Fibroblast of skin of left quadriceps (primary cell): ENCODE measurements around the gene FBXW8.

Experiments
- DNase-seq, 2 experiments: peaks; one replicate each; pipeline ENCODE4 v3.0.0-alpha.2; 2013; ENCODE audit warnings: low read depth in 2 of 2

Gene FBXW8

DNA sequence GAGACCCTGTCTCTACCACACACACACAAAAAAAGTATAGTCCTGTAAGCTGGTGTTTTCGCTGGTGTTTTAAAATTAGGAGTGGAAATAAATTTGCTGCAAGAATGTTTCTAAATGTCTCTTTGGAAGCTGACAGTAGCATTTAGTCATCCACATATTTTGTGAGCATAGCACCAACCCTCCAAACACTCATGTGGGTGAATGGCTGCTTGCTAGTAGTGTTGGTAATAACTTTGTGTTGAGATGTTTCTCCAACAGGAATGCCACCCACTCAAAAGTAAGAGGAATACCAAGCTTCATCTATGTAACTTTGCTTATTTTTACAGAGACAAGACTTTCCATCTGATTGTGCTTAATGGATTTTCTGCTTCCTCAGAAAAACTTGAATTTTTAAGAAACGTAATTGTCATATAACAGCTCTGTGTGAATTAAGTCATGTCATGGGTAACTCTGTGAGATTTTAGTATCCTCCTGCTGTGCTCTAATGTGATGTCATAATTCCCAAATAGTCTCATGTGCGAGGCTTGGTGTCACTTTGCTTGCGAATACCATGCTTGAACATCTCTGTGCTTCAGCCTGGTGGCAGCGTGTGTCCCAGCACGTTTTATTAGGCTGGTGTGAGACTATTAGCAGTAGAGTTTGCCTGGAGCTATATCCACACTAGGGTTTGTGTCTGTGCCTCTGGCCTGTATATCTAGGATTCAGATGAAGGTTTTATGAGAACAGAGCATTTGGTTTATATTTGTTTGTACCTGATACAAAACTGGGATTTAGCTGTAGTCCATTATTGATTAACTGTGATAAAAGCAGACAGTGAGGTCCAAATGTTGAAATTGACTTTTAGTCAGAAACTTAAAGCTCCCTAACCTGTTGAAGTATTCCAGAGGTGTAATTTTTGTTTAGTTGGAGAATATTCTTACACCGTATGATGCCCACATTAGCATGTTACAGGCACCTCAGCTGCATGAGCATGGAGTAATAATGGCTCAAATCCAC, 80.5 kb downstream of the FBXW8 start:
- no peak for DNase-seq

GRCh38 chr12:116996093-116996492, 85.3 kb downstream of the FBXW8 start:
- no peak for DNase-seq

DNA sequence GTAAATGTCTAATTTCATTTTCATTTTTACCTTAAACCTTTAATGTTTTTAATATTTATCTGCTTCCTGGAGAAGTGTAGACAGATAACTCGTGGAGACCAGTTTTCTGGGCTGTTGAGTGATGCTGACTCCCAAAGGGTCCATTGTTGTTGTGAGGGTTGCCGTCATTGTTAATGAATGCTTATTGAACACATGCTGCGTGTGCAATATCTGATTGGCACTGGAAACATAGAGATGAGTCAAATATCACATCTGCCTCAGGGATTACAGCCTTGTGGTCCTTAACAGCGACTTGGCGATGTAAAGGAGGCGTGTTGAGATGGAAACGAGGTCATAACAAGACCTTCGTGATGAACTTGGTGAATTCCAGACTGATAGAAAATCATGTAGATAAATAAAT, 85.9 kb downstream of the FBXW8 start:
- no peak for DNase-seq

DNA sequence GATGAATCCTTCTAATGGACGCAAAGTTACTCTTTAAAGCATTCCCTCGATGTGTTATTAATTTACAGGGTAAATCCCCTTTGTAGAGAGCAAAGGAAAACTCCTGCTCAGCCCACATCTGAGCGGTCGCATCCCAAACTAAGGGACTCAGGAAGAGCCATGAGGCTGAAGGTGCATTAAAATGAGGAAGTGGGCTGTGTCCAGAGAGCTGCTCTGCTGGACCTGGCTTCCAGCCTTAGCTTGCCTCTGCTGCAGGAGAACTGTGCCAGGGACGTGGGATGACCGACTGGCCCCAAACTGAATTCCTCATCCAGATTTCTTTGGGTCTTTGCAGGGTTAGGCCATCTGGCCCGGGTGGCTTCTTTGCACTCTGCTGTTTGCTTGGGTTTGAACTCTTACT, 88.3 kb downstream of the FBXW8 start:
- DNase-seq: no peak

DNA sequence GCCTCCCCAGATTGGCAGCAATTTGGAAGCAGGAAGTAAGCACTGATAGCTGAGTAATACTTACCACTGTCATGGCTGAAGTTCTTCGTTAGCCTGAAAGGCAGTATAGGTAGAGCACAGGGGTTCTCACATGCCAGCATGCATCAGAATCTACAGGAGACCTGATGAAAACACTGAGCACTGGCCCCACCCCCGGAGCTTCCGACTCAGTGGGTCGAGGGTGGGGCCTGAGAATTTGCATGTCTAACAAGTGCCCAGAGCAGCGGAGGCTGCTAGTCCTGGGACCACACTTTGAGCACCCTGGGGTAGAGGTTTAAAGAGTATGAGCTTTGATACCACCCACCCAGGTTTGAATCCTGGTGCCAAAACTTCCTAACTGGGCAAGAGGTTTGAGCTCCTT, 89.6 kb downstream of the FBXW8 start:
- DNase-seq: no peak

GRCh38 chr12:117002051-117002817, 91.5 kb downstream of the FBXW8 start:
- DNase-seq: no peak

GRCh38 chr12:117003883-117004404, 93.2 kb downstream of the FBXW8 start:
- DNase-seq: no peak

DNA sequence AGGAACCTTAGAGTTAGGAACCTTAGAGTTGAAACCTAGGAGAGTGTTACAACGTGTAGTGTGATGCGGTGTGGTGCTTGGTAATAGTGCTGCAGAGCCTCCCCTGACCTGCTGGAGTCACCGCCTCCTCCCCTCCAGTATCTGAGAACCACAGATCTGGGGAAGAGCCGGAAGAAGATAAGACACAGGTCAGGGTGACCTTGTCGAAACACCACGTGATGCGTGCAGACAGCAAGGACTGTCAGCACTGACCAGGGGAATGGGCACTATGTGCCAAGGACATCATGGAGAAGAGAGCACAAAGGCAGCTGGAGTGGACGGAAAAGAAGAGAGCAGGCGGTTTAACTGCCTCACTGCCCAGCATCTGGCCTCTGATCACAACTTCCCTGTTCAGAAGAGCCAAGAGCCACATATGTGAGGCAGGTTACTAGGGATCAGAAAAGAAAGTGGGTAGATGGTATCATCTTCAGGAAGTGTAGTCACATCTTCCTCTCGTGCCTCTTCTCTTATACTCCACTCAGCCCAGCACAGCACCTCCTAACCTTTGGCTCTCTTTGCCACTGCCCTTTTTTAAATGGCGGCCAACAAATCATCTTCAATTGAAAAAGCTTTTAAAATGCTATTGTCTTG, 94.8 kb downstream of the FBXW8 start:
- DNase-seq: no peak

DNA sequence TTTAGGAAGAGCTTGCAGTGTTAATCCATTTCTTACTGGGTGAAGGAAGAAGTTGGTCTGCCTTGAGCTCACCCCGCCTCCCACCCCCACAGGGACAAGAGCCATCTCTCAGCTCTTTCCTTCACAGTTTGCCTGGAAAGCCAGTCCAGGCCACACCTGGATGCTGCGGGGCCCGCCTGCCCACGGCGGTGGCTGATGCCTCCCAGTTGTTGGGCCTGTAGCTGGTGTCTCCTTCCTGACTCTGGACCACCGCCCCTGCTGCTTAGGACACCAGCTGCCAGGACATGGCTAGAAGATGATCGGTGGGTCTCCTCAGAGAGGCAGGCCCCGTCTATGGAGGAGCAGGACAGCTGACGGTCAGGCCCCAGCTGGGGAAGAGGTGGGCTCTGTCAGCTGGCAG, 95.6 kb downstream of the FBXW8 start:
- DNase-seq: no peak

DNA sequence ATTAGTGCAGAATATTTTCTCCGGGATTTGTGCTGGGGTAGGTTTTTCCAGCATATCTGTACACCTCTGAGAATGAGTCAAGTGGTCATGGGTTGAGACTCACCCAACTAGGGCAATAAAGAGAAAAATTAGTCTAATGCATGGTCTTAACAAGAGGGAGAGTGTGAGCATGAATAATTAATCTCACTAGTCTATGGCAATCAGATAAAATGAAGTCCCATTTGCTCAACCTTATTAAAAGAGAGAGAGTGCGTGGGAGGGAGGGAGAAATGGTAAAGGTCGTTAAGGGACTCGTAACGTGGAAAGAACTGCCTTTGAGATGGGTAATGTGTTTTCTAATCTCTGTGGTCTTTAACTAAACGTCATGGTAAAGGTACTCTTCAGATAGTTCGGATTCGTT, 96.8 kb downstream of the FBXW8 start:
- DNase-seq: no peak

- no peak for DNase-seq
Measured at GRCh38 chr12:117009759-117010158, 99.0 kb downstream of the FBXW8 start.

DNA sequence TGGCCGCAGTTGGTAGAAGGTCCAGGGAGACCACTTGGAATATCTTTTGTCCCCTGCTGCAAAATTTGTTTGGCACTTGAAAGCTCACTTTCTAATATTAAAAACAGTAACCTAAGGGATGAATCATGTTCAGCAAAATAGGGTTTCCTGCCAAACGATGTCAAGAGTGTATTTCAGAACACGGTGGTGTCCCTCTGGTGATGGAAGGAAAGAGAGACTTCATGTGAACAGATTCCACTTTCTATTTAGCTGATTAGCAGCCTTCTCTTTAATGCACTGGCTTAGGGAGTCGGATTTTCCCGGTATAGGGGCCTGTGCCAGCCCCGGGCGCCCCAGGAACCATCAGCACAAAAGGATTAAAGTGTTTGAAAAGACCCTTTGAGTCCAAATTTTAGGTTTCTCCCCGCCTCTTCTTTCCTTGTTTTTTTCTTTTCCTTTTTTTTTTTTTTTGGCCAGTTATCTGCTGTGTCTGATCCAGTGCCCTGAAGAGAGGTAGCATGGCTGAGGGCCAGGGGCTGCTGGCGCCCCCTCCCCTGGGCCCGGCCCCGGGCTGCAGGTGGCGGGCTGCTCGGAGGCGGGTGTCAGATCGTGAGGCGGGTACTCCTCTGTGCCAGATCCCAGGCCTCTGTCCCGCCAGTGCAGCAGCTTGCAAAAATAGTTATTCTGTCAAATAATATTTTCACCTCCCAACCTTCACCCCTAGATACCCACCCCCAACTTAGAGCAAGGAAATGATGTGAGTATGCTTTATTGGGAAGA, 100.1 kb downstream of the FBXW8 start:
- DNase-seq: no peak

DNA sequence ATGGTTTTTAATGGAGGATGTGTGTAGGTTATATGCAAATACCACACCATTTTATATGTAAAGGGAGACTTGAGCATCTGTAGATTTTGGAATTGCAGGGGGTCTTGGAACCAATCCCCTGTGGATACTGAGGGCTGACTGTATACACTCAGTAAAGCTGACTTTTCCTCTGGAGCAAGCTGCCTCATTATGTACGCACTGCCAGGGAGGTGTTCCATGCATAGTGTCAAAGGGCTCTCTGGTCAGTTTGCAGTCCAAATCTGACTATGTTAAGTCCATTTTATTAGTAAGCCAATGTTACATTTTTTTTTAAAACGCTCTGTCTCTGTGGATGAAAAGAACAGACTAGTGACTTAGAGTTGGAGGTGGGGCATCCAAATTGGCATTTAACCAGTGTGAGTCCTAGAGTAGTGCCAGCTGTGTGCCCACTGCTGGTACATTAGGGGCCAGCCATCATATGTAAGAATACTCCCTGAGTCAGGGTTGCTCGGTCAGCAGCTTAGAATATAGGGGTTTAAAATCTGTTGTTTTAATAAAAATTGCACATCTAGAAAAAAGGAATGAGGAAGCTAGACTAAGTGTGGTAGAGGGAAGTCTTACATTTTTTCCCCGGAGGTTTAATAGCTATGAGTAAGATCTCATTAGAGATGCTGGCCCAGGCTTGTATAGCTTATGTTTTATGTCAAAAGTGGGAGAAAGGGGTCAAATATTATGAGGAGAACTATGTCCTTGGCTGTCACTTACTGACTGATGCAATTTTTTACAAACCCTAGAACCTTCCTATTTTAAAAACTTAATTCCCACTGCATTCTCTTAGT, 101.4 kb downstream of the FBXW8 start:
- DNase-seq: peak; percentile 17 to 20

- no peak for DNase-seq
Measured at GRCh38 chr12:117013726-117014125, 103.0 kb downstream of the FBXW8 start.

- DNase-seq: no peak
Measured at GRCh38 chr12:117014342-117014887, 103.7 kb downstream of the FBXW8 start.

DNA sequence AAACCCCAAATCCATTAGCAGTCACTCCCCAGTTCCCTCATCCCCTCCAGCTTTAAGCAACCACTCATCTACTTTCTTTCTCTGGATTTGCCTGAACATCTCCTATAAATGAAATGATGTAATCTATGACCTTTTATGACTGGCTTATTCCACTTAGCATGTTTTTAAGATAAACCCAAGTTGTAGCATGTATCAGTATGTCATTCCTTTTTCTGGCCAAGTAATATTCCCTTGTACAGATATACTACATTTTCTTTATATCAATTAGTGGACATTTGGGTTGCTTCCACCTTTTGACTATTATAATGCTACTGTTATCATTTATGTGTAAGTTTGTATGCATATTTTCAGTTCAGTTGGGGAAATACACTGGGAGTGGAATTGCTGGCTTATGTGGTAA, 105.1 kb downstream of the FBXW8 start:
- no peak for DNase-seq

- no peak for DNase-seq
Measured at GRCh38 chr12:117017807-117018206, 107.1 kb downstream of the FBXW8 start.

DNA sequence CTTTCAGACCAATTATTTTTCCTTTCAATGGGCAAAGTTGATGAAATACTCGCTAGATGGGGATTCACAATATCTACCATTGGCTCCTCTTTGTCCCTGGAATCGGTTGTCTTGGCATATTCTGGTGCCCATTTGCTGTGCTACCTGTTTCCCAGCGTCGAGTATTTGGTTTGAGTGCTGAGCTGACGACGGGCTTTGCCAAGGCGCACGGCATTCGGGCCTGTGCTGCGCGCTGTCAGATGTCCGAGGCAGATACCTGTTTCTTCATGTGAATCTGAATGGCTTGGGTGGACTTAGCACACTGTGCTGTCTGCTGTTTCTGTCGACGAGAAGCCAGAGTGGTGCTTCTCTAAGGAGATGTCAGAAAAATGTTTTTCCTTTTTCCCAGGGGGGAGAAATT, 107.5 kb downstream of the FBXW8 start:
- DNase-seq: no peak

DNA sequence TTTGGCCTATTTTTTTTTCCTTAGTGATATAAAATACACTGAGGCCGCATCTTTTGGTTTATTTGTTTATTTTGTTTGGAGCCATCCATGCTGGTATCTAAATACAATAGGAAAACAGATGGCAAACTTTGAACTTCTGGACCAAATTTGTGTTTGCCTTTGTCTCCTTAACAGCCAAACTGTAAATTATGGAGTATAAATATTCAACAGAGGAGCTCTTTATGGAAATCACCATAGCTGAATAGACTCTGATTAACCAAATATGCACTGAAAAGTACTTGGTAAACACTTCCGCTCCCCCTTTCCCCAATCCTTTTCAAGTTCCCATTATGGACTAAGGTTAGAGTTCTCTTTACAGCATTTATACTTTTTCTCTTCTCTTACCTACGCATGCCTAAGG, 107.9 kb downstream of the FBXW8 start:
- DNase-seq: no peak

- DNase-seq: no peak
Measured at GRCh38 chr12:117019866-117020265, 109.1 kb downstream of the FBXW8 start.
